ENCODE results near the gene MCM3AP.
A peak's percentile ranks its signal among the peaks of the same experiment; 100 is the strongest.

The MCM3AP gene

GRCh38 chr21:46297338-46298271, 12.2 kb upstream of the MCM3AP start:
- H3K4me3 ChIP-seq (ENCODE audit: low read depth, low read length) = peak overlapping the region; percentile 59
- DNase-seq (ENCODE audit: low read depth) = peak; percentile 37
- no peak for TF ChIP-seq CTCF (conservative IDR thresholded peaks at IDR 0.05; ENCODE audit: low read depth, low read length)

- no peak for TF ChIP-seq CTCF (conservative IDR thresholded peaks at IDR 0.05; ENCODE audit: low read depth, low read length)
- DNase-seq (ENCODE audit: low read depth) = peak; percentile 78
- no peak overlapping the region for H3K4me3 ChIP-seq (ENCODE audit: low read depth, low read length)
Measured at GRCh38 chr21:46295996-46296752, 10.8 kb upstream of the MCM3AP start.

GRCh38 chr21:46295177-46295770, 9.9 kb upstream of the MCM3AP start:
- TF ChIP-seq CTCF (conservative IDR thresholded peaks at IDR 0.05; ENCODE audit: low read depth, low read length) = no peak
- DNase-seq (ENCODE audit: low read depth) = peak; percentile 62
- H3K4me3 ChIP-seq (ENCODE audit: low read depth, low read length) = no peak overlapping the region

- no peak overlapping the region for H3K4me3 ChIP-seq (ENCODE audit: low read depth, low read length)
- DNase-seq (ENCODE audit: low read depth) = peak; percentile 69
- TF ChIP-seq CTCF (conservative IDR thresholded peaks at IDR 0.05; ENCODE audit: low read depth, low read length) = no peak
Measured at GRCh38 chr21:46294647-46295176, 9.3 kb upstream of the MCM3AP start.

- H3K4me3 ChIP-seq (ENCODE audit: low read depth, low read length) = no peak overlapping the region
- no peak for DNase-seq (ENCODE audit: low read depth)
- no peak for TF ChIP-seq CTCF (conservative IDR thresholded peaks at IDR 0.05; ENCODE audit: low read depth, low read length)
Measured at GRCh38 chr21:46291561-46291960, 6.2 kb upstream of the MCM3AP start.

GRCh38 chr21:46289655-46290179, 4.3 kb upstream of the MCM3AP start:
- no peak for TF ChIP-seq CTCF (conservative IDR thresholded peaks at IDR 0.05; ENCODE audit: low read depth, low read length)
- H3K4me3 ChIP-seq (ENCODE audit: low read depth, low read length) = no peak overlapping the region
- no peak for DNase-seq (ENCODE audit: low read depth)

All from choroid plexus epithelial cell (primary cell).